ENCODE measurements around the gene PPP2R5C.
"Not testable (repeated sequence)": the region's sequence is repeated elsewhere in the genome, so short reads cannot be mapped to it uniquely, and the experiment has no call there.

The PPP2R5C gene

GRCh38 chr14:101761032-101761880 is at the start of gene PPP2R5C:
Gene PPP2R5C, plus strand, starts transcription at chr14:101761709. Its CDS starts 185 bp downstream, at chr14:101761894.
- peak; percentile 65 for ATAC-seq
- peak; percentile 89 for DNase-seq

GRCh38 chr14:101711857-101712233 is 49.7 kb upstream of the PPP2R5C start:
- ATAC-seq, DNase-seq: not testable (repeated sequence)

GRCh38 chr14:101712341-101712740 is 49.2 kb upstream of the PPP2R5C start:
- not testable (repeated sequence) for DNase-seq, ATAC-seq

- not testable (repeated sequence) for DNase-seq, ATAC-seq
These were observed 48.4 kb upstream of the PPP2R5C start for GRCh38 chr14:101713091-101713490.

GRCh38 chr14:101713621-101714349 is 47.7 kb upstream of the PPP2R5C start:
- ATAC-seq = no peak

GRCh38 chr14:101714394-101714793 is 47.1 kb upstream of the PPP2R5C start:
- ATAC-seq (no peak), DNase-seq (no peak)

More at GRCh38 chr14:101713621-101714349, 47.7 kb upstream of the PPP2R5C start:
- no peak for DNase-seq

GRCh38 chr14:101715210-101716076 is 46.1 kb upstream of the PPP2R5C start:
- ATAC-seq (no peak), DNase-seq (no peak)

GRCh38 chr14:101716077-101716950 is 45.2 kb upstream of the PPP2R5C start:
- DNase-seq (no peak), ATAC-seq (no peak)

- no peak for ATAC-seq
- DNase-seq = no peak
These were observed 44.4 kb upstream of the PPP2R5C start for GRCh38 chr14:101716956-101717662.

- DNase-seq (no peak), ATAC-seq (no peak)
These were observed 43.6 kb upstream of the PPP2R5C start for GRCh38 chr14:101717663-101718490.

- DNase-seq = no peak
- ATAC-seq = no peak
These were observed 42.4 kb upstream of the PPP2R5C start for GRCh38 chr14:101719045-101719645.

GRCh38 chr14:101719708-101720107 is 41.8 kb upstream of the PPP2R5C start:
- DNase-seq (no peak), ATAC-seq (no peak)

- DNase-seq (no peak), ATAC-seq (no peak)
These were observed 40.4 kb upstream of the PPP2R5C start for GRCh38 chr14:101721111-101721510.

GRCh38 chr14:101721951-101722661 is 39.4 kb upstream of the PPP2R5C start:
- ATAC-seq = peak; percentile 87
- peak; percentile 71 for DNase-seq

GRCh38 chr14:101723061-101723595 is 38.4 kb upstream of the PPP2R5C start:
- ATAC-seq (no peak), DNase-seq (no peak)

GRCh38 chr14:101725652-101726051 is 35.9 kb upstream of the PPP2R5C start:
- ATAC-seq, DNase-seq: not testable (repeated sequence)

- no peak for ATAC-seq
- DNase-seq = no peak
These were observed 35.1 kb upstream of the PPP2R5C start for GRCh38 chr14:101726295-101726953.

GRCh38 chr14:101726954-101727302 is 34.6 kb upstream of the PPP2R5C start:
- DNase-seq = no peak
- no peak for ATAC-seq

Measured in stimulated activated naive CD8-positive, alpha-beta T cell treated with anti-CD3 and anti-CD28 coated beads, Interleukin-15, Interleukin-2, amounts not matched to agents 100 U/mL and 50 U/mL, for 24 hours (primary cell).